UCSD-AML1 (cell line): Measurements from ENCODE around the gene KRTAP1-1.
"Not testable (repeated sequence)": the region's sequence is repeated elsewhere in the genome, so short reads cannot be mapped to it uniquely, and the experiment has no call there.

Experiments
- DNase-seq: peaks from one replicate; lab custom pipeline; 2025; ENCODE audit not compliant: unreplicated experiment; lab: John Stamatoyannopoulos, UW

Gene KRTAP1-1

GRCh38 chr17:41013181-41013580, 28.1 kb downstream of the KRTAP1-1 start:
- no peak for DNase-seq

DNA sequence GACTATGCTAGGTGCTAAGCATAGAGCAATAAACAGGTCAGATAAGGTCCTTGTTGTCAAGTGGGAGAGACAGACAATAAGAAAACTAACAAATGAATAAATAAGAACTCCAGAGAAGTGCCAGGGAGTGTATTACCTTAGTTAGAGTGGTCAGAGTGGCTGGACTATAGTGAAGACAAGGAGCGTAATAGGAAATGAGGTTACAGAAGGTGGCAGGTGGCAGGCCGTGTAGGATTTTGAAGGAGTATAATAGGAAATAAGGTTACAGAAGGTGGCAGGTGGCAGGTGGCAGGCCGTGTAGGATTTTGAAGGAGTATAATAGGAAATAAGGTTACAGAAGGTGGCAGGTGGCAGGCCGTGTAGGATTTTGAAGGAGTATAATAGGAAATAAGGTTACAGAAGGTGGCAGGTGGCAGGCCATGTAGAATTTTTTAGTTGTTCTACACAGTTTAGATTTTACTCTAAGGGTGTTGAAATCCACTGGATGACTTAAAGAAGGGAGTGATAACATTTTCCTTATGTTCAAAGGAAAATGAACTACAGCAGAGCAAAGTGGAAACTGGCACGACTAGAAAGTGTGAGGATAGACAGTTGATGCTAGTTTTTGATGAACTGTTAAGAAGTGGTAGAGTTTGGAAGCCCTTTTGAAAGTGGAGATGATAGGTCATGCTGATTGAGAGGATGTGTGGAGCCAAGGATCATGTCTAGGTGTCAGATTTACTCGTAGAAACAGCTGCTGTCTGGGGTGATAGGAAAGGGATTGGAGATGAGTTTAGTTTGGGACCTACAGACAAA, 28.7 kb downstream of the KRTAP1-1 start:
- no peak for DNase-seq

DNA sequence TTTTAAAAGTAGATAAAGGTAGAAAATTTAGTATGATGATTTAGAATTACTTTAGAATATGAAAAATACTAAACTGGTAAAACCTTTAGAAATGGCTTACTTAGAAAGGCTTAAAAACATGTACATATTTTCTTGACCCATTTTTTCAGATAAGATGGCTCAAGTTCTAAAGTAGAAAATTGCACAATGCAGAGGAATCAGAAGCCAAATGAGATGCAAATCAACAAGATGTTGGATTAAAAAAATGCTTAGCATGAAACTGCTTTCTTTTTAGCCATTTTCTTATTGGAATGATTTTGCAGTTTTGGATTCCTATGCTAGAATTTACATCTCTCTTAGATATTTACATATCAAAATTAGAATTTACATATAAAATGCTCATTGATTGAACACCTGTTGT, 30.8 kb downstream of the KRTAP1-1 start:
- no peak for DNase-seq

GRCh38 chr17:41009936-41010335, 31.3 kb downstream of the KRTAP1-1 start:
- no peak for DNase-seq

DNA sequence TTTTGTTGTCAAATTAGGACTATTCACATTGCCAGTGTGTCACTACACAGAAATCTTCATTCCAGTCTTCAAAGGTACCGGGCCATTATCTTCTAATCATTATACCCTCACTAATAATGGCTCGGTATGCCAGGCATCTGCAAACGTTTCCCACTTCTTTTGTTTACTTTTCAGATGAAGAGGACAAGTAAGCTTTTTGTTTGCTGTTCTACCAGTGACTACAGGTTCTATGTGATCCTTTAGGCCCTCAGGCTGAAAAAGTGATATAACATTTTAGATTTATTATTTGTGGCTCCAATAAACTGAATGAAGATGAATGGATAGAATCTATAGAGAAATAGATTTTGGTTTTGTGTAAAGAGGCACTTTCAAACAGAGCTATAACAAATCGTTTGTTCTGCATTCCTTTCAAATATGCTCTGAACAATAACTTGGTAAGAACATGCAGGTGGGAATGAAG, 31.9 kb downstream of the KRTAP1-1 start:
- no peak for DNase-seq

DNA sequence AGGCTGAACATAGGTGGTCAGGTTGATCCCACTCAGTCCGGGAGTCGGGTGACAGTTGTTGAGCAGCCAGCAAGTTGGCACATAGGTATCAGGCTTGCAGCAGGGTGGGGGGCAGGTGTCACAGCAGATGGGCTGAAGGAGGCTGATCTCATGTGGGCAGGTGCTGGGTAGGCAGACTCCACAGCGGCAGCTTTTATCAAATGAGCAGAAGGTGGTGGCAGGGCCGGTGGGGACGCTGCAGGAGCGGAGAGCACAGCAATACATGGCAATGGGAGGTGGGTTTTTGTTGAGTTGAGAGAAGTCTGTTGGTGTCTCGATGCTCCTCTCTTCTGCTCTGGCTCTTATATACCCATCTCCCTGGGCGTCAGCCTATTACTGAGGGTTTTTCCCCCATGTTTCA, 32.4 kb downstream of the KRTAP1-1 start, which contains the start of gene KRTAP3-1:
TSS of gene KRTAP3-1 (minus strand) at position 318 of the 400 bp plus-strand sequence. CDS start at position 264, 54 bp downstream.
- no peak for DNase-seq

DNA sequence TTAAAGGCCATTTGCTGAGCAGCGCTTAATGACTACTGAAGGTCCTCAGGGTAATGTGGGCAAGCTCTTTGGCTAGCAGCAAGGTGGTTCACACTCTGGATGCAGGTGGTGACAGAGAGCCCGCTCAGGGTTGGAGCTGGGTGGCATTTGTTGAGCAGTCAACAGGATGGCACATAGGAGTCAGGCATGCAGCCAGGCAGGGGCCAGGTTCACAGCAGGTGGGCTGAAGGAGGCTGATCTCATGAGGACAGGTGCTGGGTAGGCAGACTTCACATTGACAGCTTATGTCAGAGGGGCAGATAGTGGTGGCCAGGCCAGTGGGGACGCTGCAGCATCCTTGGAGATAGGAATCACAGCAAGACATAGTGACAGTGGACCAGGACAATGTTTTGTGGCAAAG, 36.9 kb downstream of the KRTAP1-1 start:
- no peak for DNase-seq

DNA sequence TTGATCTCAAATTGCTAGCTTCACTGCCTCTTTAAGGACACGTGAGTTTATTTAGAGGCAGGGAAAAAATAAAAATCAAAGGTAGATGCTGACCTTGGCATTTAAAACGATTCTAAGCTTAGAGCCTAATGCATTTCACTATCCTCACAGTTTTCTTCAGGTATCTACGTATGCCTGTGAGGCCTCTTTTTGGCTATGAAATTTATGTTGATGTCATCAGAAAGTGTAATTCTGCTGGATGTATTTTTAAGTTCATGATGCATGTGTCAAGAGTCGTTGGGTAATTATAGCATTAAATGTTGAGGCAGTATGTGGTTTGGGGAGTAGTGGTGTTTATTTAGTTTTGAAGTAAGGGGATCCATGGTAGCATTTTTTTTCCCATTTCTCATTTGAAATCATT, 37.3 kb downstream of the KRTAP1-1 start:
- no peak for DNase-seq

DNA sequence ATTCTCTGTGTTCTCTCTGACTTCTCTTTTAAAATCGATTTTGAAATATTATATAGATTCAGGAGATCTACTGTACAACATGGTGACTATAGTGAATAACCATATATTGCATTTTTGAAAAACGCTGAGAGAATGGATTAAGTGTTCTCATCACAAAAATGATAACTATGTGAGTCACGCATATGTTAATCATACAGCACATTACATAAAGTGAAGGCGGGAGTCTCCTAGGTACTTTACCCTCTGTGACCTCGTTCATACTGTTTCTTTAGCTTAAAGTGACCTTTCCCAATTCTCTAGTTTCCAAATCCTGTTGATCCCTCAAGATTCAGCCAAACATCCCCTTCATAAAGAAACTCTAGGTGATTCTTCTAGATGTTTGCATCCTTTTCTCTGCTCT, 38.4 kb downstream of the KRTAP1-1 start:
- no peak for DNase-seq

DNA sequence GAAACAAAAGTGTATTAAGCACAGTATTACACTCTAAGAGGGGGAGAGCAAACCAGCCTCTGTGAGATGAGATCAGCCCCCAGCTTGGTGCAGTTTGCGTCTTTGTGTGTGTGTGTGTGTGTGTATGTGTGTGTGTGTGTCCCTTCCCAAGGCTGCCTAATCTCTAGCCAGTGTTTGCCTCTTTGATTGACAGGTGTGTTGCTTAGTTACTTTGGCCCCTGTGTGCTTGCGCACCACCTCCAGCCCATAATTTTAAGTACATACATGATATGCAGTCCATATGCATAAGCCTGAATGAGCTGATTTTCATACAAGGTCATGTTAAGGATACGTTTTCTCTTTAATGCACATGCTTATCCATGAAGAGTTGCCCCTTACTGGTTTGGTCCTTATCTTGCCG, 39.5 kb downstream of the KRTAP1-1 start:
- no peak for DNase-seq

- not testable (repeated sequence) for DNase-seq
These were observed 41.7 kb downstream of the KRTAP1-1 start, which contains the start of gene KRTAP3-2 for GRCh38 chr17:40999563-40999962. TSS of gene KRTAP3-2 (minus strand) at chr17:40999906. CDS start at chr17:40999853, 53 bp downstream.

GRCh38 chr17:40997361-40997760, 43.9 kb downstream of the KRTAP1-1 start:
- DNase-seq: no peak

GRCh38 chr17:40996829-40997228, 44.4 kb downstream of the KRTAP1-1 start:
- DNase-seq: no peak

GRCh38 chr17:40995116-40995515, 46.1 kb downstream of the KRTAP1-1 start:
- DNase-seq: no peak

- no peak for DNase-seq
These were observed 47.4 kb downstream of the KRTAP1-1 start, which contains the start of gene KRTAP3-3 for GRCh38 chr17:40993839-40994238. TSS of gene KRTAP3-3 (minus strand) at chr17:40994164. CDS start at chr17:40994097, 67 bp downstream.

GRCh38 chr17:40993084-40993483, 48.2 kb downstream of the KRTAP1-1 start:
- DNase-seq: no peak

GRCh38 chr17:40992666-40993065, 48.6 kb downstream of the KRTAP1-1 start:
- no peak for DNase-seq
